Measurements from ENCODE around the gene TENT5A. TPM values are rescaled to one million over a fixed set of nuclear protein-coding genes. Genes with fewer than 3 reads are reported as not detected.

The TENT5A gene
- total and polyA plus RNA-seq, 2 donors (not counting 3 experiments of a cell fraction or from before 2014, with no cell fraction given): 0.26 to 1.2 TPM

DNA sequence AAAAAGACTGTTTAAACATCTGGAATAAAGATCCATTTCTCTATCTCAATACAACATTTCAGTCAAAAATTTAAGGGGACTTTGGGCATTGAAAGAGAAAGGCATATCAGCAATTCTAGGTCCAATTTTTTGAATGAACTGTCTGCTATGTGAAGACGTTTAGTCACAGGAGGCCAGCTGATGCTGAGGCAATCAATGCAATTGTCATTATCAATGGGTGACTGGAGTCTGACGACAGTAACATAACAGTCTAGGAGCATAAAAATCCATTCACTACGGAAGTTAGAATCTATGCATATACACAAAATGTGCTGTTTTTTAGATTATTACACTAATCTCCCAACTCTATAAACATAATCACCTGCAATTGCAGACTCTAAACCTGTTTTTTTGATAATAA is 37.8 kb downstream of the TENT5A start:
- Histone ChIP-seq H3K4me2 (ENCODE audit: insufficient read depth, low read length) (no peak overlapping the region), H3K9me3 (replicated peaks; ENCODE audit: control insufficient read depth, insufficient read depth, low read length) (no peaks in the 10 kb centered on the region), H4K20me1 (replicated peaks; ENCODE audit: control insufficient read depth, extremely low read depth, insufficient read depth, low read length) (no peaks in the 10 kb centered on the region), H2AFZ (ENCODE audit: low read depth, low read length) (no peak overlapping the region), H3K9ac (replicated peaks; ENCODE audit: extremely low read depth, insufficient read depth, low read length) (no peak overlapping the region), H3K36me3 (ENCODE audit: control insufficient read depth in 2 of 2, extremely low read depth in 1 of 2, insufficient read depth in 2 of 2, low read length in 2 of 2) (no peaks in the 10 kb centered on the region), H3K4me1 (ENCODE audit: control insufficient read depth, extremely low read depth, insufficient read depth, low read length) (no peaks in the 10 kb centered on the region), H3K79me2 (ENCODE audit: control insufficient read depth, insufficient read depth, low read length) (no peaks in the 10 kb centered on the region), H3K9me1 (replicated peaks; ENCODE audit: control insufficient read depth, extremely low read depth, insufficient read depth, low read length) (no peaks in the 10 kb centered on the region), H3K27ac (ENCODE audit: insufficient read depth, low read depth, low read length) (no peak overlapping the region), H3K27me3 (ENCODE audit: control insufficient read depth in 2 of 2, insufficient read depth in 2 of 2, low read length in 2 of 2) (no peaks in the 10 kb centered on the region), H3K4me3 (replicated peaks in 1 of 3; ENCODE audit: insufficient read depth in 1 of 3, low read depth in 1 of 3, low read length in 3 of 3) (no peak overlapping the region)
- dilution Hi-C loops (cut with MboI; ENCODE audit: extremely low pct_ligation_motif_present, low sequenced_read_pairs): no loop called here
- POLR2A ChIA-PET: no interaction called here
- CTCF ChIA-PET: no interaction called here
- TF ChIP-seq POLR2A (IDR thresholded peaks at IDR 0.05; ENCODE audit: low read depth, low read length) (no peak), FOS (IDR thresholded peaks at IDR 0.05; ENCODE audit: borderline replicate concordance, insufficient read depth, low read length) (no peak), EZH2 (IDR thresholded peaks at IDR 0.05; ENCODE audit: borderline replicate concordance, low read depth, low read length, severe bottlenecking) (no peak), POLR2AphosphoS5 (IDR thresholded peaks at IDR 0.05; ENCODE audit: insufficient read depth, low read depth, low read length) (no peak), JUN (IDR thresholded peaks at IDR 0.05; ENCODE audit: borderline replicate concordance, insufficient read depth, insufficient read length, low read depth) (no peak), MYC (IDR thresholded peaks at IDR 0.05; ENCODE audit: low read depth, low read length) (no peak), GATA2 (IDR thresholded peaks at IDR 0.05; ENCODE audit: insufficient read depth, insufficient read length, low read depth, low read length) (no peak)
- TF ChIP-seq, protein P1, sequence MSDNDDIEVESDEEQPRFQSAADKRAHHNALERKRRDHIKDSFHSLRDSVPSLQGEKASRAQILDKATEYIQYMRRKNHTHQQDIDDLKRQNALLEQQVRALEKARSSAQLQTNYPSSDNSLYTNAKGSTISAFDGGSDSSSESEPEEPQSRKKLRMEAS (IDR thresholded peaks at IDR 0.05; ENCODE audit: insufficient read depth, insufficient read length): no peak
- TF ChIP-seq, protein P2, sequence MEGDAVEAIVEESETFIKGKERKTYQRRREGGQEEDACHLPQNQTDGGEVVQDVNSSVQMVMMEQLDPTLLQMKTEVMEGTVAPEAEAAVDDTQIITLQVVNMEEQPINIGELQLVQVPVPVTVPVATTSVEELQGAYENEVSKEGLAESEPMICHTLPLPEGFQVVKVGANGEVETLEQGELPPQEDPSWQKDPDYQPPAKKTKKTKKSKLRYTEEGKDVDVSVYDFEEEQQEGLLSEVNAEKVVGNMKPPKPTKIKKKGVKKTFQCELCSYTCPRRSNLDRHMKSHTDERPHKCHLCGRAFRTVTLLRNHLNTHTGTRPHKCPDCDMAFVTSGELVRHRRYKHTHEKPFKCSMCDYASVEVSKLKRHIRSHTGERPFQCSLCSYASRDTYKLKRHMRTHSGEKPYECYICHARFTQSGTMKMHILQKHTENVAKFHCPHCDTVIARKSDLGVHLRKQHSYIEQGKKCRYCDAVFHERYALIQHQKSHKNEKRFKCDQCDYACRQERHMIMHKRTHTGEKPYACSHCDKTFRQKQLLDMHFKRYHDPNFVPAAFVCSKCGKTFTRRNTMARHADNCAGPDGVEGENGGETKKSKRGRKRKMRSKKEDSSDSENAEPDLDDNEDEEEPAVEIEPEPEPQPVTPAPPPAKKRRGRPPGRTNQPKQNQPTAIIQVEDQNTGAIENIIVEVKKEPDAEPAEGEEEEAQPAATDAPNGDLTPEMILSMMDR (IDR thresholded peaks at IDR 0.05; ENCODE audit: extremely low read depth in 1 of 2, insufficient read depth in 1 of 2, low read depth in 1 of 2, low read length in 2 of 2): no peak
- BruUV-seq (replicated peaks): no TSS peak
- intact Hi-C loops (cut with micrococcal nuclease): no loop called here
- DNase-seq (ENCODE audit: low read depth, low spot score) (no peak), FAIRE-seq (no peak)
